CD4-positive, alpha-beta T cell treated with Interleukin-1 beta for 1 hour (primary cell): ENCODE results near the gene MEPCE.
"Not testable (repeated sequence)": the region's sequence is repeated elsewhere in the genome, so short reads cannot be mapped to it uniquely, and the experiment has no call there.

Source experiments
- DNase-seq, 2 donors: peaks; one replicate each; pipeline ENCODE4 v3.0.0-alpha.2; 2020 to 2022

Gene MEPCE

GRCh38 chr7:100429637-100430492 lies at the start of gene MEPCE:
TSS of gene MEPCE (plus strand) at chr7:100429831. CDS start at chr7:100430019, 188 bp downstream.
- peak; percentile 92 to 95 for DNase-seq

- DNase-seq, result no peak
Measured at GRCh38 chr7:100380196-100380595, 49.4 kb upstream of the MEPCE start.

- not testable (repeated sequence) for DNase-seq
Measured at GRCh38 chr7:100381531-100382233, 47.9 kb upstream of the MEPCE start.

DNA sequence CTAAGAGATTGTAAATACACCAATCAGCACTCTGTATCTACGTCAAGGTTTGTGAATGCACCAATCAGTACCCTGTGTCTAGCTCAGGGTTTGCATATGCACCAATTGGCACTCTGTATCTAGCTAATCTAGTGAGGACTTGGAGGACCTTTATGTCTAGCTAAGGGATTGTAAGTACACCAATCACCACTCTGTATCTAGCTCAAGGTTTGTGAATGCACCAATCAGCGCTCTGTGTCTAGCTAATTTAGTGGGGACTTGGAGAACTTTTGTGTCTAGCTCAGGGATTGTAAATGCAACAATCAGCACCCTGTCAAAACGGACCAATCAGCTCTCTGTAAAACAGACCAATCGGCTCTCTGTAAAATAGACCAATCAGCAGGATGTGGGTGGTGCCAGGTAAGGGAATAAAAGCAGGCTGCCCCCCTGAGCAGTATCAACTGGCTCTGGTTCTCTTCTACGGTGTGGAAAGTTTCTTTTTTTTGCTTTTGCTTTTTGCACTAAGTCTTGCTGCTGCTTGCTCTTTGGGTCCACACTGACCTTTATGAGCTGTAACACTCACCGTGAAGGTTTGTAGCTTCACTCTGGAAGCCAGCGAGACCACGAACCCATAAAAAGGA lies 47.3 kb upstream of the MEPCE start:
- peak; percentile 19 to 21 for DNase-seq

DNA sequence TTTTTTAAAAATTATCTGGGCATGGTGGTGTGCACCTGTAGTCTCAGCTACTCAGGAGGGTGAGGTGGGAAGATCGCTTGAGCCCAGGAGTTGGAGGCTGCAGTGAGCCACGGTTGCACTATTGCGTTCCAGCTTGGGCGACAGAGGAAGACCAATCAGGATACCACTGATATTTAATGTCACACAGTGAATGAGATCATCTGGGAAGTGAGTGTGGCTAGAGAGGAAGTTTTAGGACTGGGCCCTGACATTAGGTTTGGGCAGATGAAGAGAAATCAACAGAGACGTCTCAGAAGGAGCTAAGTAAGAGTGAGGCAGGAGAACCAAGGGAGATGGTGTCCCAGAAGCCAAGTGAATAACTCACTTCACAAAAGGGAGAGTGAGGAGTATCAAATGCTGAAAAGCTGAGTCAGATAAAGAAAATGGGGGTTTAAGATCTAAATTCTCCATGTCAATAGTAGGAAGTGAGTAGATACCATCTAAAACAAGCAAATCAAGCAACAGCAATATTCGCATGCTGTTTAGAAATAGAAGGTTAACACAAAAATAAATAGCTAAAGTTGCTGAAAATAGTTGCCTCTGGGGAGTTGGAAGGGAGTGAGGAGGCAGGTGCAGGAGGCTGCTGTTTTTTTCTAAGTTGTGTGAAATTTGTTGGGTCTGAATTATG lies 44.9 kb upstream of the MEPCE start:
- DNase-seq, result no peak

GRCh38 chr7:100386940-100387339 lies 42.7 kb upstream of the MEPCE start:
- no peak for DNase-seq

GRCh38 chr7:100387695-100388094 lies 41.9 kb upstream of the MEPCE start:
- DNase-seq, result no peak

DNA sequence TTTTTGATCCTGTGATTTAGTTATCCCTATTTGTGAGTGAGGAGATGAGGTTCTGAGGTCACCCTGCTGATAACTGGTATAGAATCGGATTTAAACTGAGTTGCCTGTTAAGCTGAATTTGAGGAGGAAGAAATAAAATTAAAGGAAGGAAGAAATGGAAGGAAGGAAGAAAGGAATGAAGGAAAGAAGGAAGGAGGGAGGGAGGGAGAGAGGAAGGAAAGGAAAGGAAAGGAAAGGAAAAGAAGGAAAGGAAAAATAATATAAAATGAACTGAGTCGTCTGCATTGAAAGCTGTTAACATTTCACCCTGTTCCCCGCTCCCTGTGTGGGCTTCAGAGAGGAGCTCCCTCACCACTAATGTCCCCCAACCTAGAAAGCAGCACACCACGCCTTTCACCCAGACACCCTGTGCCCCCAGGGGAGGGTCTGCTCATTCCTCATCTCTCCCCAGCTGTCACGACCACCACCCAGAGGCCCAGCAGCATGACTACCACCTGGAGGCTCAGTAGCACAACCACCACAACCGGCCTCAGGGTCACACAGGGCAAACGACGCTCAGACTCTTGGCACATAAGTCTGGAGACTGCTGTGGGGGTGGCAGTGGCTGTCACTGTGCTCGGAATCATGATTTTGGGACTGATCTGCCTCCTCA lies 40.1 kb upstream of the MEPCE start:
- DNase-seq, result no peak

DNA sequence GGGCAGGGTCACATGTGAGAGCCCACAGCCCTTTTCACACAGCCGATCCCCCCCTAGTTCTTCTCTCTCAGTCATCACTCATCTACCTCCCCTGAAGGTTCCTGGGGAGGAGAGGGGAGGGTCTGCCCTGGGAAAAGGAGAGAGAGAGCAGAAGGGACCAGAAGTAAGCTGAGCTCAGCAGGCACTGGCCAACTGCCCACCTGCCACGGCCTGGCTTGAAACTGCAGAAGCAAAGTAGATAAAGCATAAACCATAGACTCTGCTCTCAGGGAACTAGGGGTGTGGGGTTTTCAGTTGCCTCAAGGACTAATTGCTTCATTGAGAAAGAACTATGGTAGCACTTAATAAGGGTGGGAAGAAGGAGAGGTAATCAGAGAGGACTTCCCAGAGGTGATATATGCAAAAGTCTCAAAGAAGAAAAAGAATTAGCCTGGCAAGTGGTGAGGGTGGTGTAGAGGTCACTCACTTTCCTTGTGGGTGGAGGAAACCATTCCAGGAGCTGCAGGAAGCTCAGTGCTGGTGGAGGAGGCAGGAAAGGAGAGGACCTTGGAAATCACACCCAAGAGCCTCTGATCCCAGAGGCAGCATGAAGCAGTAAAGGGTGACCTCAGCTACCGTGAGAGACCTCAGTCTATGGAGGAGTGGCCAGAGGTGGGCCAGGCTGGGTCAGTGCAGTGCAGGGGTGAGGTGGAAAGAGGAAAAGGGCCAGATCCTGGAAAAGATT lies 39.2 kb upstream of the MEPCE start:
- no peak for DNase-seq

DNA sequence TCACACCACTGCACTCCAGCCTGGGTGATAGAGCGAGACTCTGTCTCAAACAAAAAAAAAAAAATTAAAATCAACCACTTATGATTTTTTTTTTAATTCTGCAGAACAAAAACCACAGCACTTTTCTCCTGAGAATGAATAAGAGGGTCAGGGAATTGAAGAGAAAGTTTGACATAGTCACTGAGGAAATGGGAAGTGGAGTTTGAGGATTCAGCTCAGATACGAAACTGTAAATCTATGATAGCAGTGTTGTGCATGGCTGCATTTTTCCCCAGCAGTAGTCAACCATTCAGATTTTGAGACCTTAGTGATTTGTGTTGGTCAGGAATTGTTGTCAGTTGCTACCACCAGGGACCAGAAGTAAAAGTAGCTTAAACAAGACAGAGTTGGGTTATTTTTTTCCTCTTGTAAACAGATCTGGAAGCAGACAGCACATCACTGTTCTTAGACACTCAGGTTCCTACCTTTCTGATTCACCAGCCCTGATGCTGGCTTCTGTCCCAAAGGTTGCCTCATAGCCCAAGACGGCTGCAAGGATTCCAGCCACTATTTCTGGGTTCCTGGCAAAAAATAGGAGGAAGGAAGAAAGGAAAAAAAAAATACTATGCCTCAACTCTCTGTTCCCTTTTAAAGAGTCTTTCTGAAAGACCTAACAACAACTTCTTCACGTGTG lies 36.3 kb upstream of the MEPCE start:
- DNase-seq, result no peak

GRCh38 chr7:100394077-100394476 lies 35.6 kb upstream of the MEPCE start:
- no peak for DNase-seq

- DNase-seq, result peak; percentile 40 to 57
Measured at GRCh38 chr7:100396421-100396982, 33.1 kb upstream of the MEPCE start.

GRCh38 chr7:100397315-100398081 lies 32.1 kb upstream of the MEPCE start:
- DNase-seq, result no peak

DNA sequence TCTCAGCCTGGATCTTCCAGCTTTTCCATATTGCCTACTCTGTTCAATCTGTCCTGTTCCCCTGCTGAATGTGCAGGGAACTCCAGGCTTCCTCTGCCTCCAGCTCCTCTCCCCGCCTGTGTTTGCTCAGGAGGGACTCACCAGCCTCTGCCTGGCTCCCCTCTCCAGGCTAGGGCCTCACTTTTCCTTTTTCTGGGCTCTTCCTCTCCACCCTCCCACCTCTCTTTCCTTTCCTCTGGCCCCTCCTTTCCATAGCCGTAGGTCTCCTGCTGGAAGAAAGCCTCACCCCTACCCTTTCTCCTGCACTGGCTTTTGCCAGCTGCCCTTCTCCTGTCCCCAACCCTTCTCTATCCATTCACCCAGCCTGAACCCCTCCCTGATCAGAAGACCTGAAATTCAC lies 31.4 kb upstream of the MEPCE start:
- no peak for DNase-seq

DNA sequence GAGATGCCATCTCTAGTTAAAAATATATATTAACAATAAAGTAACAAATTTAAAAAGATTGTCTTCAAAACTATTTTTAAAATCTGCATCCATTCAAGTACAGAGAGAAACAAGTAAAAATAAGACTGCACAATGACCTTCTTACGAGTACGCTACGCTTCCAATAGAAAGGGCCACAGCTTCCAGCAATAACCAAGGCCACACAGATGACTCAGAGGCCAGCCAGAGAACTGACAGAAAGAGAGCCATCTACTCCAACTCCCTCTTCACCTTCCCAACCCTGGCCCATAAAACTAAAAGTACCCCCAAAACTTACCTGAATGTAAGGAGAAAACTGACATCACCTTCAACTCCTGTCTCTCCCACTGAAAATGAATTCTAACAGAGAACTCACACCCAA lies 29.6 kb upstream of the MEPCE start:
- no peak for DNase-seq

- DNase-seq, result no peak
Measured at GRCh38 chr7:100400656-100401055, 29.0 kb upstream of the MEPCE start.

GRCh38 chr7:100401811-100402210 lies 27.8 kb upstream of the MEPCE start:
- DNase-seq, result no peak

DNA sequence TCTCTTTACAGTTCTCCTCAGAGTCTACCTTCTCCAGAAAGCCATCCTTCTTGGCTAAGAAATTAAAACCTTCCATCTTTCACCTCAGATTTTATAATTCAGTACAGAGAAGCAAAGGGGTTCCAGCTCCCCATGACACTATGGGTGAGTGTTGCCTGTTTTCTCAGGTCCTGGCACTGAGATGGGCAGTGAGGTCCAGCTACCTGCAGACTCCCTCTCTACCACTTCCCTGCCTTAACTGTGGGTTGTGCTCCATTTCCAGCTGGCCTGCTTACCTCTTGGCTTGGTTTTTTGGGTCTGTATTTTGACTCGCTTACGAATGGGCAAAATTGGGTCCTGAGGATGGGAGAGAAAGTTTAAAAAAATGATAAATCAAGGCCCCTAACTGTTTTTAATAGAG lies 27.4 kb upstream of the MEPCE start:
- DNase-seq, result no peak

DNA sequence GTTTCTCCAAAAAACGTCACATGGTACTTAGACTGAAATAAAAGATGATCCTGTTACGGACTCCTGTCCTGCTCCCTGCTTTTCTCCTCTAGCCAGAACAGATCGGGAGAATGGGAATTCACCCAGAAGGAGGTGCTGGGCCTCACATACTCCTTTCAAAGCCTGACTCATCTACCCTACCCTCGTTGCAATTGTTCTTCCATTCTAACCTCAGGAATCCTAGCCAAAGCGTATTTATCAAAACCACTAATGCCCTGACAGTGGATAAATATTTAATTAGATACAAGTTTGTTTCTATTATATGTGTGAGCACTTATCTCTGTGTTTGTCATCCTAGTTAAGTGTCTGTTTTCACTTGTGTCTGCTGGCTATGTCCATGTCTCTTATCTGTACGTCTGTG lies 22.9 kb upstream of the MEPCE start:
- no peak for DNase-seq
